H9 (cell line): ENCODE data around the gene SPAG4. TPM values are rescaled to one million over a fixed set of nuclear protein-coding genes. Genes with fewer than 3 reads are reported as not detected.
A peak's percentile ranks its signal among the peaks of the same experiment; 100 is the strongest.

Experiments
- DNase-seq: peaks from one replicate; pipeline ENCODE4 v3.0.0-alpha.2; 2017
- H2AFZ ChIP-seq: one replicate; pipeline ENCODE4 v1.6.1; 2013; ENCODE audit warnings: mild to moderate bottlenecking, low read length, control low read depth, moderate library complexity
- H2AK5ac ChIP-seq: 2 replicates; pipeline ENCODE4 v1.6.1; 2013; ENCODE audit warnings: low read length, control low read depth, mixed read lengths; ENCODE audit not compliant: insufficient read length
- H2BK120ac ChIP-seq: one replicate; pipeline ENCODE4 v1.6.1; 2013; ENCODE audit warnings: low read depth, mild to moderate bottlenecking, low read length, control low read depth, inconsistent platforms; ENCODE audit not compliant: poor library complexity, severe bottlenecking
- H2BK12ac ChIP-seq: 2 replicates; pipeline ENCODE4 v1.6.1; 2013; ENCODE audit warnings: low read length, control low read depth, mixed read lengths, low read depth; ENCODE audit not compliant: insufficient read length
- H2BK15ac ChIP-seq: 2 replicates; pipeline ENCODE4 v1.6.1; 2013; ENCODE audit warnings: low read depth, low read length, control low read depth
- H2BK20ac ChIP-seq: one replicate; pipeline ENCODE4 v1.6.1; 2013; ENCODE audit warnings: low read depth, mild to moderate bottlenecking, low read length, control low read depth, inconsistent platforms; ENCODE audit not compliant: poor library complexity, severe bottlenecking
- H2BK5ac ChIP-seq: 2 replicates; pipeline ENCODE4 v1.6.1; 2013; ENCODE audit warnings: low read length, control low read depth, mixed read lengths; ENCODE audit not compliant: insufficient read length
- H3K14ac ChIP-seq: 2 replicates; pipeline ENCODE4 v1.6.1; 2013; ENCODE audit warnings: low read length, control low read depth; ENCODE audit not compliant: insufficient read depth
- H3K18ac ChIP-seq: 2 replicates; pipeline ENCODE4 v1.6.1; 2013; ENCODE audit warnings: low read depth, mild to moderate bottlenecking, mixed read lengths, low read length, control low read depth; ENCODE audit not compliant: insufficient read length
- H3K23ac ChIP-seq: 2 replicates; pipeline ENCODE4 v1.6.1; 2013; ENCODE audit warnings: low read length, control low read depth, mixed read lengths, low read depth; ENCODE audit not compliant: insufficient read length
- H3K23me2 ChIP-seq: 2 replicates; pipeline ENCODE4 v1.6.1; 2013; ENCODE audit warnings: low read depth, mild to moderate bottlenecking, mixed read lengths, low read length, control low read depth; ENCODE audit not compliant: insufficient read length, poor library complexity, severe bottlenecking
- H3K27ac ChIP-seq: 2 replicates; pipeline ENCODE4 v1.5.1; 2013; ENCODE audit warnings: low read length, control low read depth, mixed read lengths, low read depth; ENCODE audit not compliant: insufficient read length
- H3K27me3 ChIP-seq: 2 replicates; pipeline ENCODE4 v1.6.1; 2013; ENCODE audit warnings: low read length, control low read depth, inconsistent platforms; ENCODE audit not compliant: insufficient read depth
- H3K4ac ChIP-seq: 2 replicates; pipeline ENCODE4 v1.6.1; 2013; ENCODE audit warnings: low read depth, mild to moderate bottlenecking, control low read depth, inconsistent platforms, low read length, moderate library complexity
- H3K4me1 ChIP-seq: 2 replicates; pipeline ENCODE4 v1.6.1; 2013; ENCODE audit warnings: low read length, control low read depth, inconsistent platforms; ENCODE audit not compliant: insufficient read depth
- H3K4me2 ChIP-seq: 2 replicates; pipeline ENCODE4 v1.6.1; 2013; ENCODE audit warnings: low read length, control low read depth, mixed read lengths; ENCODE audit not compliant: insufficient read length, insufficient read depth
- H3K56ac ChIP-seq: 2 replicates; pipeline ENCODE4 v1.6.1; 2013; ENCODE audit warnings: low read depth, mild to moderate bottlenecking, mixed read lengths, low read length, control low read depth; ENCODE audit not compliant: insufficient read length
- H3K79me1 ChIP-seq: 2 replicates; pipeline ENCODE4 v1.6.1; 2013; ENCODE audit warnings: low read depth, mild to moderate bottlenecking, moderate library complexity, low read length, control low read depth, inconsistent platforms; ENCODE audit not compliant: insufficient read depth, poor library complexity, severe bottlenecking
- H3K79me2 ChIP-seq: 2 replicates; pipeline ENCODE4 v1.6.1; 2013; ENCODE audit warnings: low read length, control low read depth, inconsistent platforms; ENCODE audit not compliant: insufficient read depth
- H3K9ac ChIP-seq: 2 replicates; pipeline ENCODE4 v1.6.1; 2013; ENCODE audit warnings: low read length, control low read depth, mixed read lengths; ENCODE audit not compliant: insufficient read length; ENCODE audit errors: extremely low read depth
- H3K9me3 ChIP-seq: one replicate; pipeline ENCODE4 v1.6.1; 2013; ENCODE audit warnings: low read depth, low read length, inconsistent platforms; ENCODE audit not compliant: control insufficient read depth
- H3T11ph ChIP-seq: one replicate; pipeline ENCODE4 v1.6.1; 2013; ENCODE audit warnings: mild to moderate bottlenecking, low read length, control low read depth, inconsistent platforms
- H4K20me1 ChIP-seq: one replicate; pipeline ENCODE4 v1.6.1; 2013; ENCODE audit not compliant: control insufficient read depth, insufficient read length, insufficient read depth
- H4K5ac ChIP-seq: 2 replicates; pipeline ENCODE4 v1.6.1; 2013; ENCODE audit warnings: low read depth, mild to moderate bottlenecking, mixed read lengths, low read length, control low read depth; ENCODE audit not compliant: insufficient read length
- H4K8ac ChIP-seq: replicated peaks from 2 replicates; pipeline ENCODE4 v1.6.1; 2013; ENCODE audit warnings: low read length, control low read depth, mixed read lengths, low read depth; ENCODE audit not compliant: insufficient read length
- H4K91ac ChIP-seq: 2 replicates; pipeline ENCODE4 v1.6.1; 2013; ENCODE audit warnings: low read depth, mild to moderate bottlenecking, moderate library complexity, mixed read lengths, low read length, control low read depth; ENCODE audit not compliant: insufficient read length
- H3K27ac Mint-ChIP-seq, 3 experiments: 2 replicates in 2 of 3; 3 replicates in 1 of 3; pipeline ENCODE4 v1.8.0; 2020 to 2021; ENCODE audit warnings: mixed read lengths in 3 of 3, mild to moderate bottlenecking in 1 of 3, moderate library complexity in 1 of 3
- H3K27me3 Mint-ChIP-seq: 2 replicates; pipeline ENCODE4 v1.8.0; 2021; ENCODE audit warnings: low read depth, mild to moderate bottlenecking, moderate library complexity, mixed read lengths
- H3K36me3 Mint-ChIP-seq, 3 experiments: 2 replicates in 2 of 3; 3 replicates in 1 of 3; pipeline ENCODE4 v1.8.0; 2020 to 2021; ENCODE audit warnings: low read depth in 3 of 3, mixed read lengths in 3 of 3; ENCODE audit not compliant: insufficient read depth in 1 of 3
- H3K4me1 Mint-ChIP-seq, 2 experiments: 2 replicates each; pipeline ENCODE4 v1.8.0; 2020; ENCODE audit warnings: mixed read lengths in 2 of 2
- H3K4me3 Mint-ChIP-seq, 2 experiments: 2 replicates in 1 of 2; 3 replicates in 1 of 2; pipeline ENCODE4 v1.8.0; 2020 to 2021; ENCODE audit warnings: mild to moderate bottlenecking in 2 of 2, mixed read lengths in 2 of 2, moderate library complexity in 1 of 2
- H3K9me3 Mint-ChIP-seq, 2 experiments: 2 replicates in 1 of 2; 3 replicates in 1 of 2; pipeline ENCODE4 v1.8.0; 2020; ENCODE audit warnings: mild to moderate bottlenecking in 2 of 2, mixed read lengths in 2 of 2, moderate library complexity in 1 of 2
- WGBS: extraction: QIAGEN DNeasy Blood & Tissue Kit; methylation state at CpG from one replicate; pipeline ENCODE4 v1.1.7; 2013; ENCODE audit warnings: missing lambda C conversion rate, low lambda C conversion rate, mixed read lengths; ENCODE audit not compliant: insufficient read length; ENCODE audit errors: extremely low coverage; 5-methylcytosine and 5-hydroxymethylcytosine counted together
- total RNA-seq: library from RNA; stranded (reverse); gene quantifications from 2 replicates; pipeline ENCODE4 v1.2.1, GENCODE V29; 2021
- TF ChIP-seq, protein P1 (sequence below): fragments of 200-600 bp; sonication (generic); conservative IDR thresholded peaks from 3 replicates; pipeline ENCODE4 v1.8.0; 2021; ENCODE audit warnings: antibody characterized with exemption, mild to moderate bottlenecking

SPAG4 gene
- total RNA-seq, 1 experiment from 2014 or later = 4.9 TPM

DNA sequence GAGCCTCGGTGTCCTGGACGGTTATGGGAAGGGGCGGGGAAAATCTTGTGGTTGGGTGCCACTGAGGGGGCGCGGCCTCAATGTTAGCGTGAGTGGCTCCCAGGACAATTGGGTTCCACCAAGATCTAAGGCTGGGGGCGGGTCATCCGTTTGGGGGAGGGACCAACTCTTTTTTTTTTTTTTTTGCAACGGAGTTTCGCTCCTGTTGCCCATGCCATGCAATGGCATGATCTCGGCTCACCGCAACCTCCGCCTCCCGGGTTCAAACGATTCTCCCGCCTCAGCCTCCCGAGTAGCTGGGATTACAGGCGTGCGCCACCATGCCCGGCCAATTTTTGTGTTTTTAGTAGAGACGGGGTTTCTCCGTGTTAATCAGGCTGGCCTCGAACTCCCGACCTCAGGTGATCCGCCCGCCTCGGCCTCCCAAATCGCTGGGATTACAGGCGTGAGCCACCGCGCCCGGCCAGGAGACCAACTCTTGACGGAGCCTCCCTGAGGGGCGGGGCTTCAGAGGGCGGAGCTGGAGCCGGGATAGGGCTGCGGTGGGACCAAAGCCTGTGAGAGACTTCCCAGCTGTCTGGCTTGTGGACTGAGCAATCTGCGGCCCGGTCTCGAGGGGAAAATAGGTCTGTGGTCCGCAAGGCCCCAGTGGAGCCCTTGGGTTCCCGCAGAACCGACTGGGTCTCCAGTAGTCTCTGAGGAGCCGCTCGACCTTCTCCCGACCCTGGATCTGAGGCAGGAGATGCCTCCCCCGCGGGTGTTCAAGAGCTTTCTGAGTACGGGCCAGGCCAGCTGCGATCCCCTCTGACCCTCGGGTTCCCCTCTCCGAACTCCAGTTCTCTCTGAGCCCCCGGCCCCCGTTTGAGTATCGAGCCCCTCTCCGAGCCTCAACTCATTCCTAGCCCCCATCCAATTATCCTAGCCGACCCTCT, 1.1 kb downstream of the SPAG4 start:
- Histone ChIP-seq H2AK5ac (no peak overlapping the region), H3K4ac (no peak overlapping the region), H2BK20ac (no peak overlapping the region), H3K27ac (no peak overlapping the region), H3K4me1 (no peaks in the 10 kb centered on the region), H3K4me2 (peak overlapping the region; percentile 77), H3K79me2 (no peaks in the 10 kb centered on the region), H2AFZ (no peak overlapping the region), H3K14ac (no peak overlapping the region), H3T11ph (no peak overlapping the region), H2BK12ac (no peak overlapping the region), H4K5ac (no peak overlapping the region), H3K23me2 (peaks cover 18% of the 10 kb centered on the region), H3K56ac (no peak overlapping the region), H2BK5ac (no peak overlapping the region), H3K9me3 (no peaks in the 10 kb centered on the region), H2BK15ac (no peak overlapping the region), H2BK120ac (no peak overlapping the region), H4K8ac (no peak overlapping the region), H3K18ac (no peak overlapping the region), H3K23ac (no peak overlapping the region), H4K20me1 (no peaks in the 10 kb centered on the region), H4K91ac (no peak overlapping the region), H3K9ac (no peak overlapping the region), H3K79me1 (no peaks in the 10 kb centered on the region), H3K27me3 (no peaks in the 10 kb centered on the region; the same call in 1 of the 2 replicates)
- Mint-ChIP-seq H3K4me1 (peaks cover 21 to 27% of the 10 kb centered on the region in 2 experiments), H3K4me3 (peak overlapping the region; percentile 81 to 96), H3K9me3 (no peaks in the 10 kb centered on the region), H3K36me3 (no peaks in the 10 kb centered on the region), H3K27me3 (peaks cover 34% of the 10 kb centered on the region), H3K27ac (peak overlapping the region; percentile 96 to 98 (median 97); a peak in 6 of 7 replicates)
- WGBS = no CpG with 5 or more reads among the region's 57 CpGs
- TF ChIP-seq, protein P1, sequence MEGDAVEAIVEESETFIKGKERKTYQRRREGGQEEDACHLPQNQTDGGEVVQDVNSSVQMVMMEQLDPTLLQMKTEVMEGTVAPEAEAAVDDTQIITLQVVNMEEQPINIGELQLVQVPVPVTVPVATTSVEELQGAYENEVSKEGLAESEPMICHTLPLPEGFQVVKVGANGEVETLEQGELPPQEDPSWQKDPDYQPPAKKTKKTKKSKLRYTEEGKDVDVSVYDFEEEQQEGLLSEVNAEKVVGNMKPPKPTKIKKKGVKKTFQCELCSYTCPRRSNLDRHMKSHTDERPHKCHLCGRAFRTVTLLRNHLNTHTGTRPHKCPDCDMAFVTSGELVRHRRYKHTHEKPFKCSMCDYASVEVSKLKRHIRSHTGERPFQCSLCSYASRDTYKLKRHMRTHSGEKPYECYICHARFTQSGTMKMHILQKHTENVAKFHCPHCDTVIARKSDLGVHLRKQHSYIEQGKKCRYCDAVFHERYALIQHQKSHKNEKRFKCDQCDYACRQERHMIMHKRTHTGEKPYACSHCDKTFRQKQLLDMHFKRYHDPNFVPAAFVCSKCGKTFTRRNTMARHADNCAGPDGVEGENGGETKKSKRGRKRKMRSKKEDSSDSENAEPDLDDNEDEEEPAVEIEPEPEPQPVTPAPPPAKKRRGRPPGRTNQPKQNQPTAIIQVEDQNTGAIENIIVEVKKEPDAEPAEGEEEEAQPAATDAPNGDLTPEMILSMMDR = no peak
- peak; percentile 91 for DNase-seq
